H1 (cell line): ENCODE results near the gene COL5A2. TPM values are rescaled to one million over a fixed set of nuclear protein-coding genes. Genes with fewer than 3 reads are reported as not detected.

Experiments
- CTCF ChIA-PET: fragments of 300-600 bp; sonication (Branson Sonifier 250); formaldehyde crosslinking; loops from one replicate; lab custom pipeline; 2021; ENCODE audit not compliant: partially characterized antibody; lab: Charles Lee
- POLR2A ChIA-PET: fragments of 300-600 bp; sonication (Branson Sonifier 250); formaldehyde crosslinking; loops from one replicate; lab custom pipeline; 2021; ENCODE audit warnings: inconsistent platforms; ENCODE audit not compliant: partially characterized antibody; lab: Charles Lee
- DNase-seq, 2 experiments: peaks; one replicate each; pipeline versions ENCODE4 v3.0.0 to v3.0.0-alpha.2; 2010 to 2022; ENCODE audit warnings: low spot score in 2 of 2, low read depth in 1 of 2, mixed read lengths in 1 of 2
- FAIRE-seq: peaks from 2 replicates; lab custom pipeline; 2011; peaks lifted over from hg19 to GRCh38; lab: Jason Lieb, UNC
- H2AFZ ChIP-seq: 2 replicates; pipeline ENCODE4 v1.8.1; 2012; ENCODE audit warnings: low read length, inconsistent platforms
- H2AK5ac ChIP-seq: 2 replicates; pipeline ENCODE4 v1.6.1; 2013; ENCODE audit warnings: low read depth, low read length
- H2BK120ac ChIP-seq: replicated peaks from 2 replicates; pipeline ENCODE3; 2013; ENCODE audit warnings: low read depth, low read length, inconsistent platforms
- H2BK12ac ChIP-seq: 2 replicates; pipeline ENCODE4 v1.6.1; 2013; ENCODE audit warnings: low read depth, low read length
- H2BK15ac ChIP-seq: 2 replicates; pipeline ENCODE4 v1.6.1; 2013; ENCODE audit warnings: low read length
- H2BK20ac ChIP-seq: 2 replicates; pipeline ENCODE4 v1.6.1; 2013; ENCODE audit warnings: low read length
- H2BK5ac ChIP-seq: 2 replicates; pipeline ENCODE4 v1.6.1; 2013; ENCODE audit warnings: low read depth, low read length
- H3K14ac ChIP-seq: 2 replicates; pipeline ENCODE4 v1.6.1; 2013; ENCODE audit warnings: inconsistent platforms; ENCODE audit not compliant: insufficient read length
- H3K18ac ChIP-seq: 2 replicates; pipeline ENCODE4 v1.6.1; 2013; ENCODE audit warnings: low read length; ENCODE audit errors: extremely low read depth
- H3K23ac ChIP-seq: 2 replicates; pipeline ENCODE4 v1.6.1; 2013; ENCODE audit warnings: inconsistent platforms; ENCODE audit not compliant: insufficient read length
- H3K23me2 ChIP-seq: 2 replicates; pipeline ENCODE4 v1.6.1; 2013; ENCODE audit warnings: low read depth, low read length
- H3K27ac ChIP-seq: 2 replicates; pipeline ENCODE4 v1.6.1; 2011; ENCODE audit warnings: low read depth, low read length, inconsistent platforms
- H3K27me3 ChIP-seq, 4 experiments: replicated peaks in 1 of 4; 1 replicate in 1 of 4; 2 replicates in 3 of 4; pipeline versions ENCODE4 v1.6.1 to v1.8.1; 2011 to 2013; ENCODE audit warnings: low read length in 3 of 4, mild to moderate bottlenecking in 3 of 4, inconsistent platforms in 2 of 4, mixed read lengths in 2 of 4, moderate library complexity in 1 of 4; ENCODE audit not compliant: control insufficient read depth in 3 of 4, insufficient read depth in 3 of 4; ENCODE audit errors: extremely low read depth in 1 of 4
- H3K36me3 ChIP-seq, 4 experiments: 2 replicates each; pipeline versions ENCODE4 v1.6.1 to v1.8.1; 2011 to 2013; ENCODE audit warnings: mild to moderate bottlenecking in 4 of 4, low read length in 3 of 4, moderate library complexity in 2 of 4, control low read depth in 1 of 4, inconsistent platforms in 1 of 4; ENCODE audit not compliant: insufficient read depth in 4 of 4, control insufficient read depth in 2 of 4
- H3K4ac ChIP-seq: replicated peaks from 2 replicates; pipeline ENCODE3; 2013; ENCODE audit warnings: low read length, low read depth, mixed read lengths, inconsistent platforms; ENCODE audit not compliant: insufficient read length
- H3K4me1 ChIP-seq, 4 experiments: replicated peaks in 1 of 4; 1 replicate in 1 of 4; 2 replicates in 3 of 4; pipeline versions ENCODE4 v1.6.1 to v1.8.1; 2011 to 2013; ENCODE audit warnings: low read length in 3 of 4, inconsistent platforms in 2 of 4, mixed read lengths in 1 of 4; ENCODE audit not compliant: insufficient read depth in 4 of 4, control insufficient read depth in 3 of 4
- H3K4me2 ChIP-seq, 2 experiments: 2 replicates each; pipeline versions ENCODE4 v1.6.1 to v1.8.1; 2011 to 2013; ENCODE audit warnings: low read depth in 2 of 2, low read length in 2 of 2, control low read depth in 1 of 2, inconsistent platforms in 1 of 2, mild to moderate bottlenecking in 1 of 2; ENCODE audit not compliant: insufficient read depth in 1 of 2
- H3K4me3 ChIP-seq, 4 experiments: fragments of 200-600, 300-600 bp in 1 of 4; sonication (generic), shearing (Covaris generic), sonication (Bioruptor Twin) in 1 of 4; 2 replicates each; pipeline versions ENCODE4 v1.5.1 to v1.8.1; 2011 to 2016; ENCODE audit warnings: low read length in 4 of 4, low read depth in 3 of 4, control low read depth in 2 of 4, inconsistent platforms in 2 of 4, mild to moderate bottlenecking in 2 of 4, mixed read lengths in 1 of 4, moderate library complexity in 1 of 4; ENCODE audit not compliant: insufficient read depth in 2 of 4; ENCODE audit errors: extremely low read depth in 1 of 4
- H3K56ac ChIP-seq: replicated peaks from 2 replicates; pipeline ENCODE3; 2013; ENCODE audit warnings: low read depth, mild to moderate bottlenecking, mixed read lengths, low read length, inconsistent platforms; ENCODE audit not compliant: insufficient read length
- H3K79me1 ChIP-seq: 2 replicates; pipeline ENCODE4 v1.6.1; 2013; ENCODE audit warnings: low read depth, low read length, control low read depth
- H3K79me2 ChIP-seq, 2 experiments: 2 replicates each; pipeline versions ENCODE4 v1.6.1 to v1.8.1; 2012 to 2013; ENCODE audit warnings: low read length in 2 of 2, mild to moderate bottlenecking in 2 of 2, inconsistent platforms in 1 of 2; ENCODE audit not compliant: insufficient read depth in 2 of 2, control insufficient read depth in 1 of 2
- H3K9ac ChIP-seq, 4 experiments: replicated peaks in 1 of 4; 1 replicate in 1 of 4; 2 replicates in 3 of 4; pipeline versions ENCODE4 v1.6.1 to v1.8.1; 2011 to 2013; ENCODE audit warnings: low read depth in 3 of 4, low read length in 3 of 4, control low read depth in 2 of 4, mild to moderate bottlenecking in 2 of 4, moderate library complexity in 2 of 4, inconsistent platforms in 1 of 4; ENCODE audit errors: extremely low read depth in 1 of 4
- H3K9me3 ChIP-seq, 2 experiments: 2 replicates each; pipeline versions ENCODE4 v1.6.1 to v1.8.1; 2012 to 2013; ENCODE audit warnings: mild to moderate bottlenecking in 2 of 2, moderate library complexity in 2 of 2, control low read depth in 1 of 2, inconsistent platforms in 1 of 2, low read depth in 1 of 2, low read length in 1 of 2, mixed read lengths in 1 of 2; ENCODE audit not compliant: insufficient read depth in 2 of 2
- H4K20me1 ChIP-seq, 2 experiments: replicated peaks in 1 of 2; 2 replicates each; pipeline versions ENCODE3 to v1.8.1; 2011 to 2013; ENCODE audit warnings: inconsistent platforms in 2 of 2, low read length in 2 of 2, mild to moderate bottlenecking in 1 of 2; ENCODE audit not compliant: insufficient read depth in 2 of 2, control insufficient read depth in 1 of 2
- H4K5ac ChIP-seq: 2 replicates; pipeline ENCODE4 v1.6.1; 2013; ENCODE audit warnings: low read length, low read depth, mixed read lengths, inconsistent platforms; ENCODE audit not compliant: insufficient read length
- H4K8ac ChIP-seq: 2 replicates; pipeline ENCODE4 v1.8.0; 2013; ENCODE audit warnings: mild to moderate bottlenecking, moderate library complexity, low read length, inconsistent platforms; ENCODE audit not compliant: insufficient read depth; ENCODE audit errors: extremely low read depth
- H4K91ac ChIP-seq: replicated peaks from 2 replicates; pipeline ENCODE3; 2013; ENCODE audit warnings: low read length, mixed read lengths, inconsistent platforms; ENCODE audit not compliant: insufficient read length
- ASH2L ChIP-seq: fragments of 200-600, 300-600 bp; sonication (generic); IDR thresholded peaks from one replicate; pipeline ENCODE4 v1.7.1; 2017; ENCODE audit warnings: low read length
- BCL11A ChIP-seq, 2 experiments: IDR thresholded peaks; one replicate each; pipeline ENCODE4 v1.6.1; 2011; ENCODE audit warnings: low read depth in 2 of 2, low read length in 2 of 2, mild to moderate bottlenecking in 2 of 2
- CEBPB ChIP-seq: IDR thresholded peaks from 2 replicates; pipeline ENCODE4 v1.6.1; 2012; ENCODE audit warnings: low read depth, low read length
- CHD2 ChIP-seq: IDR thresholded peaks from 2 replicates; pipeline ENCODE4 v1.6.1; 2012; ENCODE audit warnings: low read length, improper control_type of control experiment
- CTBP2 ChIP-seq: IDR thresholded peaks from 2 replicates; pipeline ENCODE4 v1.7.0; 2011; ENCODE audit warnings: borderline replicate concordance, mild to moderate bottlenecking, moderate library complexity, mixed read lengths, low read length; ENCODE audit not compliant: insufficient read depth, insufficient read length
- EP300 ChIP-seq, 2 experiments: IDR thresholded peaks; 1 replicate in 1 of 2; 2 replicates in 1 of 2; pipeline ENCODE4 v1.6.1; 2011 to 2012; ENCODE audit warnings: low read depth in 2 of 2, low read length in 2 of 2, mild to moderate bottlenecking in 2 of 2, borderline replicate concordance in 1 of 2, inconsistent platforms in 1 of 2, moderate library complexity in 1 of 2
- EZH2 ChIP-seq: fragments of 200-600 bp; sonication (generic); IDR thresholded peaks from 2 replicates; pipeline ENCODE4 v1.7.1; 2012; ENCODE audit warnings: low read depth, mild to moderate bottlenecking, moderate library complexity, low read length, inconsistent platforms; ENCODE audit not compliant: severe bottlenecking
- HDAC6 ChIP-seq: IDR thresholded peaks from one replicate; pipeline ENCODE4 v1.7.1; 2012; ENCODE audit warnings: low read depth, mild to moderate bottlenecking, inconsistent platforms, low read length, moderate library complexity
- JUND ChIP-seq: IDR thresholded peaks from 2 replicates; pipeline ENCODE4 v1.6.1; 2011; ENCODE audit warnings: mild to moderate bottlenecking, improper control_type of control experiment, low read length
- KDM5A ChIP-seq: fragments of 200-600 bp; IDR thresholded peaks from 2 replicates; pipeline ENCODE4 v1.7.1; 2012; ENCODE audit warnings: mild to moderate bottlenecking, low read length, inconsistent platforms, mixed read lengths
- PHF8 ChIP-seq: fragments of 200-600 bp; sonication (generic); conservative IDR thresholded peaks from 2 replicates; pipeline ENCODE4 v1.7.1; 2012; ENCODE audit warnings: low read depth, mild to moderate bottlenecking, inconsistent platforms, low read length, moderate library complexity
- TAF1 ChIP-seq: IDR thresholded peaks from 2 replicates; pipeline ENCODE4 v1.6.1; 2011; ENCODE audit warnings: mild to moderate bottlenecking, low read depth, low read length
- TBP ChIP-seq: IDR thresholded peaks from 2 replicates; pipeline ENCODE4 v1.6.1; 2011; ENCODE audit warnings: low read depth, low read length, improper control_type of control experiment
- YY1 ChIP-seq: IDR thresholded peaks from 2 replicates; pipeline ENCODE4 v1.6.1; 2011; ENCODE audit warnings: low read depth, mild to moderate bottlenecking, low read length
- WGBS, 2 experiments: shearing (Covaris generic) in 1 of 2; methylation state at CpG; one replicate each; pipeline versions ENCODE4 v1.1.6 to v1.1.7; 2013 to 2015; ENCODE audit warnings: low lambda C conversion rate in 2 of 2, mixed read lengths in 2 of 2, inconsistent platforms in 1 of 2, low coverage in 1 of 2, missing lambda C conversion rate in 1 of 2; ENCODE audit not compliant: insufficient replicate concordance in 2 of 2, insufficient coverage in 1 of 2, insufficient read length in 1 of 2; ENCODE audit errors: extremely low coverage in 1 of 2, missing lambda C conversion rate in 1 of 2; 5-methylcytosine and 5-hydroxymethylcytosine counted together
- polyA plus RNA-seq, 7 experiments: library from polyadenylated mRNA; depleted of rRNA in 3 of 7; stranded (reverse) in 5 of 7; unstranded in 2 of 7; fragments of >200 nt in 5 of 7; fragments of 200-250 nt in 2 of 7; gene quantifications; 1 replicate in 5 of 7; 2 replicates in 1 of 7; 4 replicates in 1 of 7; pipeline versions ENCODE4 v1.2.1 to v1.2.3, GENCODE V29; 2011 to 2013; ENCODE audit warnings: missing spikeins in 2 of 7, mixed read lengths in 2 of 7
- total RNA-seq: library from RNA; stranded (reverse); fragmentation: NEBNext Ultra II Directional; extraction: Animal tissue kit (Norgen Biotek cat#: 25700); gene quantifications from 2 replicates; pipeline ENCODE4 v1.2.1, GENCODE V29; 2021

Gene COL5A2
- total and polyA plus RNA-seq, 2 of the 8 experiments (the other 6 are each of a cell fraction or from before 2014, with no cell fraction given), result 4.7 to 24.2 TPM

DNA sequence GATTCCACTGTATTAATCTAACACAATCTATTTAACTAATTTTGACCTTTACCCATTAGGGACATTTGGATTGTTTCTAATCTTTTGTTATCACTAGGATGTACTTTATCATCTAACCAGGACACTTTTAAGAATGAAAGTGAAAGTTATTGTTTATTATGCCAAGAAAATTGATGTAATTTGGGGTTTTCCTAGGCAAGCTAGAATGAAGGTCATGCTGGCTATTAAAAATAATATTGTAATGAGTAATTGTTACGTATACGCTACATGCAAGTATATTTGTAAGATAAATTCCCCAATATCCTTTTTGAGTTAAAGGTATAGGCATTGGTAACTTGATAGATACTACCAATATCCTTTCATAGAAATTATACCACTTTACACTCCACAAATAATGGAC lies 74.6 kb downstream of the COL5A2 start:
- H2AK5ac ChIP-seq, result no peak overlapping the region
- ChIA-PET POLR2A (no interaction called here), CTCF (interaction anchor here (0.6 kb wide), 1 partner anchor 886 kb away, joined by 3 read pairs; no protein-coding TSS in a partner anchor)
- no peak overlapping the region for H2BK15ac ChIP-seq
- no peak for FAIRE-seq
- no peak overlapping the region for H4K5ac ChIP-seq
- TF ChIP-seq JUND, result no peak
- TF ChIP-seq ASH2L, result no peak
- TF ChIP-seq KDM5A, result no peak
- TF ChIP-seq HDAC6, result no peak
- no peak for TF ChIP-seq YY1
- TF ChIP-seq CEBPB, result no peak
- no peak for TF ChIP-seq CHD2
- no peak for TF ChIP-seq CTBP2
- TF ChIP-seq PHF8, result no peak
- TF ChIP-seq BCL11A (IDR thresholded peaks at IDR 0.05; ENCODE audit: low read depth in 2 of 2, low read length in 2 of 2), result no peak
- TF ChIP-seq EZH2, result no peak
- no peak for TF ChIP-seq TAF1
- TF ChIP-seq TBP, result no peak
- no peak for TF ChIP-seq EP300 (IDR thresholded peaks at IDR 0.05; ENCODE audit: borderline replicate concordance in 1 of 2, low read depth in 2 of 2, low read length in 2 of 2)
- no peak overlapping the region for H4K8ac ChIP-seq
- no peak overlapping the region for H4K91ac ChIP-seq
- no peak overlapping the region for H3K4ac ChIP-seq
- no peaks in the 10 kb centered on the region for H3K4me1 ChIP-seq
- H3K56ac ChIP-seq, result no peak overlapping the region
- 97% methylated on average over 2 of the region's 2 CpGs; no CpG with 5 or more reads in 1 of the 2 experiments for WGBS, 2 experiments
- H3K4me2 ChIP-seq, result no peak overlapping the region
- no peaks in the 10 kb centered on the region for H3K23me2 ChIP-seq
- no peak for DNase-seq
- H3K79me2 ChIP-seq, result no peaks in the 10 kb centered on the region
- H3K4me3 ChIP-seq, result no peak overlapping the region
- H2BK20ac ChIP-seq, result no peak overlapping the region
- H2AFZ ChIP-seq, result no peak overlapping the region
- no peaks in the 10 kb centered on the region for H3K27me3 ChIP-seq
- no peak overlapping the region for H3K23ac ChIP-seq
- no peak overlapping the region for H3K14ac ChIP-seq
- no peak overlapping the region for H3K27ac ChIP-seq
- no peak overlapping the region for H2BK5ac ChIP-seq
- H4K20me1 ChIP-seq, result no peaks in the 10 kb centered on the region
- H3K36me3 ChIP-seq, result no peaks in the 10 kb centered on the region
- no peaks in the 10 kb centered on the region for H3K9me3 ChIP-seq
- H3K9ac ChIP-seq, result no peak overlapping the region
- H2BK120ac ChIP-seq, result no peak overlapping the region
- no peak overlapping the region for H3K18ac ChIP-seq
- no peak overlapping the region for H2BK12ac ChIP-seq
- no peaks in the 10 kb centered on the region for H3K79me1 ChIP-seq
